LHCN-M2 (cell line): ENCODE measurements around the gene HBG1. TPM values are rescaled to one million over a fixed set of nuclear protein-coding genes. Genes with fewer than 3 reads are reported as not detected.
"Not testable (repeated sequence)": the region's sequence is repeated elsewhere in the genome, so short reads cannot be mapped to it uniquely, and the experiment has no call there.

ENCODE experiments used
- DNase-seq: peaks from one replicate; pipeline ENCODE4 v3.0.0-alpha.2; 2012; ENCODE audit warnings: low read depth
- total RNA-seq: library from RNA; depleted of rRNA; stranded (reverse); fragments of >200 nt; gene quantifications from 2 replicates; pipeline ENCODE4 v1.2.3, GENCODE V29; 2014

Gene HBG1
- total RNA-seq, 1 experiment from 2014 or later, result not detected

DNA sequence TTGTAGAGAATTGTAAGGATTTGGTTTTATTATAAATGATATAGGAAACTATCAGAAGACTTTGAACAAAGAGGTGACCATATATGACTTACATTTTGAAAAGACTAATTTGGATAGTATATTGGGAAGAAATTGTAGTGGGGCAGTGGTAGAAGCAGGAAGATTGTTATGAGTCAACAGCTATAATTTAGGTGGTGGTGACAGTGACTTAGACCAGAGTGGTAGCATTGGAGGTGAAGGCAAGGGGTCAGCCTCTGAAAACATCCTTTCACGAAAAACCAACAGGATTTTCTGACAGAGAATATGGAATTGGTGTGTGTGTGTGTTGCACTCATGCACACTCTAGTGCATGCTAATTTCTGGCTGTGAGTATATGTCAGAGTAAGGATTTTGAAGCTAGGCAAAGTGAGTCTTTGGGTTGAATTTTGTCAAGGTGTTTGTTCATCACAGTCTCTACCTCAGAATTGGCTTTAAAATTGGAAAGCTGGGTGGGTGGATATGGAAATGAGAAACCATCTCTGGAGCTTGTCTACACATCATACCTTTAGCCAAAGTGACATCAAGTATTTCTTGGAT is 28.2 kb upstream of the HBG1 start:
- no peak for DNase-seq

DNA sequence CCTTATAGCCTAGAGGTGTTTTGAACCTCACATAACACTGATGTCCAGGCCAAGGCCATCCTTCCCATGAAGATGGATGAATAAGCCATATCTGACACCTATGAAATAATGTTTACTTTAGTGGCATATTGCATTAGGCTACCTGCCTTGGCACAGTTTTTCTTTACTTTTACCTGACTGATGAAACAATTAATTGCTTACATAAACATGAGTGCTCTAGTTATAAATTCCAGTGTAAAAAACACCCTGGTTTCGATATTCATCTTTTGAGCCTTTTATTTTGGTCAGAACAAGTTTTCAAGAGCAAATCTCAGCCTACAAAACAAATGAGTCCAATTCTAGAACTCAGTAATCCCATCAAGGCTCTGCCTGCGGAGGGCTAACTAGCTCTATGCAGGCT is 27.0 kb upstream of the HBG1 start:
- DNase-seq, result no peak

DNA sequence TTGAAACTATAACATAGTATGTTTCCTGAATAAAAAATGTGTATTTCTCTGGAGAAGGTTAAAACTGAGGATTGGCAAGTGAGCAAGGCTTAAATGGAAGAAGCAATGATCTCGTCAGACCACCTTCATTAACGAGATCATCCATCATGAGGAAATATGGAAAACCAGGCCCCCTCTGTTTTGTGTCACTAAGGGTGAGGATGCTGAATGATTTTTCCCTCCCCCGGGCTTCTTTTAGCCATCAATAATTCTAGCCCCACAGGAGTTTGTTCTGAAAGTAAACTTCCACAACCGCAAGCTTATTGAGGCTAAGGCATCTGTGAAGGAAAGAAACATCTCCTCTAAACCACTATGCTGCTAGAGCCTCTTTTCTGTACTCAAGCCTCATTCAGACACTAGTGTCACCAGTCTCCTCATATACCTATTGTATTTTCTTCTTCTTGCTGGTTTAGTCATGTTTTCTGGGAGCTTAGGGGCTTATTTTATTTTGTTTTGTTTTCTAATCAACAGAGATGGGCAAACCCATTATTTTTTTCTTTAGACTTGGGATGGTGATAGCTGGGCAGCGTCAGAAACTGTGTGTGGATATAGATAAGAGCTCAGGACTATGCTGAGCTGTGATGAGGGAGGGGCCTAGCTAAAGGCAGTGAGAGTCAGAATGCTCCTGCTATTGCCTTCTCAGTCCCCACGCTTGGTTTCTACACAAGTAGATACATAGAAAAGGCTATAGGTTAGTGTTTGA is 25.9 kb upstream of the HBG1 start:
- DNase-seq, result no peak

DNA sequence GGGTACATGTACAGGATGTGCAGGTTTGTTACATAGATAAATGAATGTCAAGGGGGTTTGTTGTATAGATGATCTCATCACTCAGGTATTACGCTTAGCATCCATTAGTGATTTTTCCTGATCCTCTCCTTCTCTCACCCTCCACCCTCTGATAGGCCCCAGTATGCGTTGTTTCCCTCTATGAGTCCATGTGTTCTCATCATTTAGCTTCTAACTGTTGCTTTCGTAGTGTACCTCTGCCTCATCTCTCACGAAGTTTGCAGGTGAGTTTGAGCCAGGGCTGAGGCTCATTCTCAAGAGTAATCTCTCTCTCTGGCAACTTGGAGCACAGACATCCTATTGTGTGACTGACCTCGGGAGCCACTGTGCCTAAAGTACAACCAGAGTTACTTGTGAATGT is 24.7 kb upstream of the HBG1 start:
- no peak for DNase-seq

DNA sequence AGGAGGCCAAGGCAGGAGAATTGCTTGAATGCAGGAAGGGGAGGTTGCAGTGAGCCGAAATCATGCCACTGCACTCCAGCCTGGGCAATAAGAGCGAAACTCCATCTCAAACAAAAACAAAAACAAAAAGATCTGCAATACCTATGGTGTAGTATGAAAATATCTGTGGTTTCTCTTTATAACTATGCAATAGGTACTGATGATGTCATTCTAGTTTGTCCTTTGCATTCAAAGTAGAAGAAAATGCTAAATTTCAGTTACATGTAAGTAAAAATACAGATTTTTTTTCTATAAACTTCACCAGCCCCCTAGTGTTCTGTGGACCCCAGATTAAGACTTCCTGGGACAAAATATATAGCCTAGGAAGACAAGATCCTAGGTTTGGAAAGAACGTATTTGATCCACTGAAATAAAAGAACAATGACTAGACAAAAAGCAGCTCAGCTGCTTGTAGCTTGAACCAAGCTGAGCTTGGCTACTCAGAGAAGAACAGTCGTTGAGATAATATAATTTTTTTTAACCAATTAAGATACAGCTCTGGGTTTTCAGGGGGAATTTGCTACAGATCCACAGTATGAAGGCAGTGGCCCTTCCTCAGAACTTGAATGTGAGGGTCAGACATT is 22.8 kb upstream of the HBG1 start:
- DNase-seq, result no peak

DNA sequence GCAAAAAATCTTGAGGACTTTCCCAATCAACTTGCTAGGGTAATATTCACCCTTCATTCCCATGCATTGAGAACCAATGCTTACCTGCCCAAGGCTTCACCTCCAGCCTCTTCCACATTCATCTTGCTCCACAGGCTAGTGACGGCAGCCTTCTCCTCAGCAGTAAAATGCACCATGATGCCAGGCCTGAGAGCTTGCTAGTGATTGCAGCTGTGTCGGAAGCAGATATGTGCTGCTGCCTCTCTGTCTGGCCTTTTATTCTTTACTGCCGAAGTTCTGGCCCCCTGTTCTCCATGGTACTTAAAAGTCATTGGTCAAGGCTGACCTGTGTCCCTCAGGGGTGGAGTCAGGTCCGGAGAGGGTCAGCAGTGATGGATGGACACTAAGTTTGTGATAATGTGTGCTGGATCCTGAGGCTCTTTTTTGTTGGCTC is 20.1 kb upstream of the HBG1 start, which contains the start of gene HBE1:
TSS of gene HBE1 (minus strand) at position 231 of the 433 bp plus-strand sequence. CDS start at position 176, 55 bp downstream.
- DNase-seq, result no peak

DNA sequence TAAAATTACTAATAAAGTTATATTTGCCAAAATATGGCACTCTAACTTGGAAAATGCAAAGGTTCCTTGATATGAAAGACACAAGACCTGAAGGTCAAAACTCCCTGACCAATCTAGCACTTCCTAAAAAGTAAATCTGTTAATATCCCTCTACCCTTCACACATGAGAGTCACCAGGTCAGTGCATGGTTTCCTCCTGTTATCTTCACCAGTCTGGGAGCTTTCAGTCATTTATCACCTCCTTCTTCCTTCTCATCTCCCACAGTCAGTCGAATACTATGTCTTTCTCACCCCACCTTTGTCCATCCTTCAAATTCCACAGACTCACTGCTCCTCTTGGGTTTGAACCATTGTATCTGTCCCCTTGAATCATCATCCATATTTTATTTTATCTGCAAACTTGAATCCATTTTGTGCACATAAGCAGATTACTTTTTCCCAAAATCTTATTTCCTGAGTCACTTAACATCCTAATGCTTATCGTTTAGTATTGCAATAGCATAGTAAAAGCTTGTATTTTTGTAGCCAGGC is 17.4 kb upstream of the HBG1 start:
- DNase-seq, result no peak

DNA sequence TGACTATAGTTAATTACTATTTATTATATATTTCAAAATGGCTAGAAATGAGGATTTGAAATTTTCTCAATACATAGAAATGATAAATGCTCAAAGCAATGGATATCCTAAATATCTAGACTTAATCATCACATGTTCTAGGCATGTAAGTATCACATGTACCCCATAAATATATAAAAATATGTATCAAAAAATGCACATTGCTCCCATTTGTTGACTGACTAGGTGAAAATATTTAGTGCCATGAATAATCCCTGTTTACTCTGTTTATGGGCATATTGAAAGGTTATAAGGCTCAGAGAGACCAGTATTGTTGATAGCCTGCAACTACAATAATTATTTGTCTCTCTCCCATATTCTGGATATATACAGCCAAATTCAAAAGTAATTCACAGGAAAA is 17.0 kb upstream of the HBG1 start:
- no peak for DNase-seq

DNA sequence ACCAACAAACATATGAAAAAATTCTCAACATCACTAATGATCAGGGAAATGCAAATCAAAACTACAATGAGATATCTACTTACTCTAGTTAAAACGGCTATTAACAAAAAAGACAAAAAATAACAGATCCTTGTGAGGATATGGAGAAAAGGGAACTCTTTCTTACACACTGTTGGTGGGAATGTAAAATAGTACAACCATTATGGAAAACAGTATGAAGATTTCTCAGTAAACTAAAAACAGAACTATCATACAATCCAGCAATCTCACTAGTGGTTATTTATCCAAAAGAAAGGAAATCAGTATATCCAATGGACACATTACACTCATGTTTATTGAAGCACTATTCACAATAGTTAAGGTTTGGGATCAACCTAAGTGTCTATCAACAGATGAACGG is 16.2 kb upstream of the HBG1 start:
- no peak for DNase-seq

DNA sequence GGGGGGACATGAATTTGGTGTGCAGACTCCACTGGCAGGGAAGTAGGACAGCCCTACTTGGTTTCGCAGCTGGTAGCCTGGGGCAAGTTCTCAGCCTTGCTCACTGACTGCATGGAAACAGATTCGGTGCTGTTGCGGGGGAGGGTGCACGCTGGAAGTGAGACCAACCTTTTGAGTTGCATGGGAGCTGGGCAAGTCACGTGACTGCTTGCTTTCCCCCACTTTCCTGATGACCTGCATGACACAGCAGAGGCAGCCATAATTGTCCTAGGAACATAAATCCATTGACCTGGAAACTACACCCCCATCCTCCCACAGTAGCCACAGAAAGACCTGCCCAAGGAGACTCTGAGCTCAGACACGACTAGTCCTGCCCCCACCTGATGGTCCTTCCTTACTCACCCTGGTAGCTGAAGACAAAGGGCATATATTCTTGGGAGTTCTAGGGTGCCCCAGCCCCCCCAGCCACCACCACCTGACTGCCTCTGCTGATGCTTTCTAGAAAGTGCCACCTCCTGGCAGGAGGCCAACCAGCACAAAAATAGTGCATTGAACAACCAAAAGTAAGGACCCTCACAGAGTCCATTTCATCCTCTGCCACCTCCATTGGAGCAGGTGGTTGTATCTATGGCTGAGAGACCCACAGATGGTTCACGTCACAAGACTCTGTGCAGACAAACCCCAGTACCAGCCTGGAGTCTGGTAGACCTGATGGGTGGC is 9.0 kb upstream of the HBG1 start:
- no peak for DNase-seq

DNA sequence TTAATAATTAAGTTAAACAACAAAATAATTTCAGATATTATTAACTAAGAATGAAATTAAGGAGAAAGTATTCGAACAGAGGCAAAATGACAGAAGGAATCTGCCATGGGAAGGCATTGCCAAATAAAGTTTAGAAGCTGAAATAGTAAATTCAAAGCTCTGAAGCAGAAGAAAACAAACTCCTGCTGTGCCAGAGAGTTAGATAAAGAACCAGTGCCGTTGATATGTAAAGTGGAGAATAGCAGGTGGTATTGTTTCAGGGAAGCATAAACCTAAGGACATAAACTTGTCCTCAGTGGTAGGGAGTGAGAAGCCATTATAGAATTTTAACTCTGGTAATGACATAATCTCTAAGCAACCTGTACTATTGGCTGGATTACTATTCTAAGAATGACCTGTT is 7.6 kb upstream of the HBG1 start:
- DNase-seq, result no peak

DNA sequence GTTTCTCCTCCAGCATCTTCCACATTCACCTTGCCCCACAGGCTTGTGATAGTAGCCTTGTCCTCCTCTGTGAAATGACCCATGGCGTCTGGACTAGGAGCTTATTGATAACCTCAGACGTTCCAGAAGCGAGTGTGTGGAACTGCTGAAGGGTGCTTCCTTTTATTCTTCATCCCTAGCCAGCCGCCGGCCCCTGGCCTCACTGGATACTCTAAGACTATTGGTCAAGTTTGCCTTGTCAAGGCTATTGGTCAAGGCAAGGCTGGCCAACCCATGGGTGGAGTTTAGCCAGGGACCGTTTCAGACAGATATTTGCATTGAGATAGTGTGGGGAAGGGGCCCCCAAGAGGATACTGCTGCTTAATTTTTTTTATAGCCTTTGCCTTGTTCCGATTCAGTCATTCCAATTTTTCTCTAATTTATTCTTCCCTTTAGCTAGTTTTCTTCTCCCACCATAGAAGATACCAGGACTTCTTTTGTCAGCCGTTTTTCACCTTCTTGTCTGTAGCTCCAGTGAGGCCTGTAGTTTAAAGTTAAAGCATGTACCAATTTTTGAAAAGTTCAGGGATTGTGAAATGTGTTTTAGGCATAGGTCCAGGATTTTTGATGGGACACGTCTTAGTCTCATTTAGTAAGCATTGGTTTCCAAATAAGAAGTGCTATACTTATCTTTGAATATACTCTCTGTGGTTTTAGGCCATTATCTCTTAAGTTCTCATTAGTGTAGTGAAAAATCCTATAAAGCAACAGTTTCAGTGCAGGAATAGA is 5.2 kb upstream of the HBG1 start, which contains the start of gene HBG2:
TSS of gene HBG2 (minus strand) at position 136 of the 768 bp plus-strand sequence. CDS start at position 83, 53 bp downstream.
- DNase-seq, result not testable (repeated sequence)

DNA sequence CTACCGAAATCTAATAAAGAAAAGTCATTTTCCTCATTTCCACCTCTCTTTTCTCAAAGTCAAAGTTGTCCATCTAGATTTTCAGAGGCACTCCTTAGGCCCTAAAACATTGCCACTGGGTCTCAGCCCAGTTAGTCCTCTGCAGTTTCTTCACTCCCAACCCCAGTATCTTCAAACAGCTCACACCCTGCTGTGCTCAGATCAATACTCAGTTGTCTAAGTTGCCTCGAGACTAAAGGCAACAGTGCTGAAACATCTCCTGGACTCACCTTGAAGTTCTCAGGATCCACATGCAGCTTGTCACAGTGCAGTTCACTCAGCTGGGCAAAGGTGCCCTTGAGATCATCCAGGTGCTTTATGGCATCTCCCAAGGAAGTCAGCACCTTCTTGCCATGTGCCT is 4.4 kb upstream of the HBG1 start:
- not testable (repeated sequence) for DNase-seq

DNA sequence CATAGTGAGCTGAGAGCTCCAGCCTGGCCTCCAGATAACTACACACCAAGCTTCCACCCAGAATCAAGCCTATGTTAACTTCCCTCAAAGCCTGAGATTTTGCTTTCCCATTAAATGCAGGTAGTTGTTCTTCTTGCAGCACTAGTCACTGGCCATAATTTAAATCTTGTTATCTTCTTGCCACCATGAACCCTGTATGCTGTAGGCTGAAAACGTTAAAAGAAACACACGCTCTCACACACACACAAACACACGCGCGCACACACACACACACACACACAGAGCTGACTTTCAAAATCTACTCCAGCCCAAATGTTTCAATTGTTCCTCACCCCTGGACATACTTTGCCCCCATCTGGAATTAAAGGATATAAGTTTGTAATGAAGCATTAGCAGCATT is 3.8 kb upstream of the HBG1 start:
- DNase-seq, result not testable (repeated sequence)

DNA sequence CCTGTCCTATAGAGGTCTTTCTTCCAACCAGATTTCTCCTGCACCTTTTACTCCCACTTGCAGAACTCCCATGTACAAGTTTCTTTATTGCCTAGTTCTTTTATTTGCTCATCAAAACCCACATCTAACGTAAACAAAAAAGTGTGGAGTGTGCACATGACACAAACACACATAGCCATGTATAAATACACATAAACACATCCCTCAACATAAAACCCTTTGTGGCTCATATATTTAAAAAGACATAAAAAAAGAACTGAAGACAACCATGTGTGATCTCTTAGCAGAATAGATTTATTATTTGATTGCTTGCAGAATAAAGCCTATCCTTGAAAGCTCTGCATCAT is 3.2 kb upstream of the HBG1 start:
- no peak for DNase-seq

DNA sequence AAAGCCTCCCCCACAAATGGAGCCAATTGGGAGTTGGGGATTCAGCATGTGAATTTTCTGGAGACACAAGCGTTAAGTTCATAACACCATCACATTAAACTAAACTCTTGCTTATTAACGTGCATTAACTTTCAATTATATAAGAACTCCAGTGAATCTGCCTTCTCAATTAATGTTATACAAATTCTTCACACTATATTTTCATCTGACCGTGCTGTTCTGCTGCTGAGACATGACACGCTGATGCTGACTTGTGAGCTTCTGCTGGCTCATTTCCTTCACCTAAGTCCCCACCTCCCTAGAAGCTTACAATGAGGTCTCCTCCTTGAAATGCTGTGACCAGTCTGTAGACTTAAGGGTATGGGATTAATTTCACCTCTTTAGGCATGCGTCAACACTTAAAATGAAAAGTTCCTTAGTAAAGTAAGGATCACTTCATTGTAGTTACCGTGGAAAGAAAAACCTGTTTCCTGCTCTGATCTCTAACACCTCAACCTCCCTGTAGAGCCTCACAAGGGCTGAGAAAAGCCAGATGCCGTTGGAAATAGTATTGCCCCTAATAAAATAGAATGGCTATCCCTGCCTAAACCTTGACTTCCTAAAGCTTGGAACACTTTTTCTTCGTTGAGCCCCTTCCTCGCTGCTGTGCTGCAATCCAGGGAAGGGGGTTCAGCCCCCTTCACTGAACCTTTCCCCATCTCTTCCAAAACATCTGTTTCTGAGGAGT is 2.7 kb upstream of the HBG1 start:
- no peak for DNase-seq

DNA sequence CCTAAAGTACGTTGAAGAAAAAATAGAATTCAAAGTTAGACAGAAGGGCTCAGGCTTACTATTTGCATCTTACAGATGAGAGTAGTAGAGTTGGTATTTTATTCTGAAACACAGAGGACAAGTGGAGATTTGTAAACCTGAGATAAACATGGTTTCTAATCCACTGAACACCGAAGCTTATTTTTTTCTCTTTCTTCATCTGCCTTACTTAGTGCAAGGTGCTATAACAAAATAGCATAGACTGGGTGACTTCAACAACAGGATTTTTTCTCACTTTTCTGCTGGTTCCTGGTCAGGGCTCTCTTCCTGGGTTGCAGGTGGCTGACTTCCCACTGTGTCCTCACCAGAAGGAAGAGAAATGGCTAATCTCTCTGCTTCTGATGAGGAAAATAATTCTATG is 2.1 kb upstream of the HBG1 start:
- no peak for DNase-seq

DNA sequence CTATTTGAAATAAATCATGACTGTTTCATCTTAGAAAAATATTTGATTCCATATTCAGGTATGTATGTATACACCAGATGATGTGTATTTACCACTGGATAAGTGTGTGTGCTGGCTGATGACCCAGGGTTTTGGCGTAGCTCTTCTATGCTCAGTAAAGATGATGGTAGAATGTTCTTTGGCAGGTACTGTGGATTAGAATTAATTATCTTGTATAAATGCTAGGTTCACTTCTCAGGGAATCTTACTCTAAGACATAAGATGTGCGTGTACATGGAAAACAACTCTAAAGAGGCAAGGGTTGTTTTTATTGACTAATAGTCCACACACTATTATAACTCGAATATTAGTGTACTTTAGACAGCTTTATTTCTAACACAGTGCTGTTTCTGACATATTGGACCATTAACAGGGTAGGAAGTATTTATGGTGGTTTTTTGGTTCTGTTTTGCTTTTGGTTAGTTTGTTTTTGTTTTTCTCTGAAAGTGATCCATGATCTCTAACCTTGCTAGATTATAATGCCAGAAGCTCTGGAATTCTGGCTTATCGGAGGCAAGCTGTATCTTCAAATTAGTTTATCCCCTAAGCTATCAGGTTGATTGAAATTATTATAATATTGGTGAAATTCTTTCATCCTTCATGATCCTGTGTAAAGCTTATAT is 1.0 kb upstream of the HBG1 start:
- DNase-seq, result no peak

DNA sequence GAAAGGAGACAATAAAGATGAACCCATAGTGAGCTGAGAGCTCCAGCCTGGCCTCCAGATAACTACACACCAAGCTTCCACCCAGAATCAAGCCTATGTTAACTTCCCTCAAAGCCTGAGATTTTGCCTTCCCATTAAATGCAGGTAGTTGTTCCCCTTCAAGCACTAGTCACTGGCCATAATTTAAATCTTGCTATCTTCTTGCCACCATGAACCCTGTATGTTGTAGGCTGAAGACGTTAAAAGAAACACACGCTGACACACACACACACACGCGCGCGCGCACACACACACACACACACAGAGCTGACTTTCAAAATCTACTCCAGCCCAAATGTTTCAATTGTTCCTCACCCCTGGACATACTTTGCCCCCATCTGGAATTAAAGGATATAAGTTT is 1.2 kb downstream of the HBG1 start:
- DNase-seq, result not testable (repeated sequence)
